COLO668 (cell line): ENCODE results near the gene CHCHD3.

Experiments used
- DNase-seq: peaks from one replicate; lab custom pipeline; 2025; ENCODE audit not compliant: unreplicated experiment; lab: John Stamatoyannopoulos, UW

The CHCHD3 gene

GRCh38 chr7:132828502-132828901, 253.4 kb downstream of the CHCHD3 start:
- no peak for DNase-seq

GRCh38 chr7:132825932-132826835, 255.7 kb downstream of the CHCHD3 start:
- no peak for DNase-seq

- DNase-seq, result no peak
Observed at GRCh38 chr7:132825222-132825621, 256.7 kb downstream of the CHCHD3 start.

- DNase-seq, result no peak
Observed at GRCh38 chr7:132819648-132820047, 262.2 kb downstream of the CHCHD3 start.

- no peak for DNase-seq
Observed at GRCh38 chr7:132817949-132818348, 263.9 kb downstream of the CHCHD3 start.

- DNase-seq, result no peak
Observed at GRCh38 chr7:132815696-132816311, 266.1 kb downstream of the CHCHD3 start.

GRCh38 chr7:132815130-132815529, 266.8 kb downstream of the CHCHD3 start:
- no peak for DNase-seq

GRCh38 chr7:132810561-132810960, 271.3 kb downstream of the CHCHD3 start:
- no peak for DNase-seq

GRCh38 chr7:132806834-132807233, 275.1 kb downstream of the CHCHD3 start:
- DNase-seq, result no peak

GRCh38 chr7:132805766-132806165, 276.1 kb downstream of the CHCHD3 start:
- no peak for DNase-seq

- DNase-seq, result no peak
Observed at GRCh38 chr7:132804849-132805485, 276.9 kb downstream of the CHCHD3 start.

- no peak for DNase-seq
Observed at GRCh38 chr7:132800522-132800921, 281.4 kb downstream of the CHCHD3 start.

- no peak for DNase-seq
Observed at GRCh38 chr7:132799081-132799413, 282.8 kb downstream of the CHCHD3 start.

GRCh38 chr7:132797152-132797551, 284.7 kb downstream of the CHCHD3 start:
- DNase-seq, result no peak

- no peak for DNase-seq
Observed at GRCh38 chr7:132793474-132793873, 288.4 kb downstream of the CHCHD3 start.

GRCh38 chr7:132791036-132791435, 290.9 kb downstream of the CHCHD3 start:
- no peak for DNase-seq

GRCh38 chr7:132790104-132790503, 291.8 kb downstream of the CHCHD3 start:
- DNase-seq, result no peak

GRCh38 chr7:132789281-132789680, 292.6 kb downstream of the CHCHD3 start:
- no peak for DNase-seq

GRCh38 chr7:132785870-132786269, 296.0 kb downstream of the CHCHD3 start:
- DNase-seq, result no peak

- DNase-seq, result no peak
Observed at GRCh38 chr7:132784406-132784805, 297.5 kb downstream of the CHCHD3 start.

GRCh38 chr7:132783824-132784223, 298.1 kb downstream of the CHCHD3 start:
- DNase-seq, result peak; percentile 22
